K562 (cell line): ENCODE data around the gene DGCR8. TPM values are rescaled to one million over a fixed set of nuclear protein-coding genes. Genes with fewer than 3 reads are reported as not detected.

Source experiments
- ADNP ChIP-seq: fragments of 200-800 bp; sonication (Bioruptor generic); IDR thresholded peaks from 2 replicates; pipeline ENCODE4 v1.6.1; 2016; ENCODE audit warnings: missing genetic modification characterization, missing compliant biosample characterization
- BRD9 ChIP-seq: fragments of 450-650 bp; IDR thresholded peaks from 2 replicates; pipeline ENCODE4 v1.6.1; 2018; ENCODE audit warnings: low read depth; ENCODE audit not compliant: partially characterized antibody
- CBX5 ChIP-seq: IDR thresholded peaks from 2 replicates; pipeline ENCODE4 v1.6.1; 2014; ENCODE audit warnings: low read depth, borderline replicate concordance
- CBX8 ChIP-seq: fragments of 200-600 bp; sonication (generic); IDR thresholded peaks from 2 replicates; pipeline ENCODE4 v1.6.1; 2012; ENCODE audit warnings: borderline replicate concordance, mixed run types, low read depth, mild to moderate bottlenecking, moderate library complexity, mixed read lengths, low read length, control low read depth, inconsistent platforms; ENCODE audit not compliant: poor library complexity, severe bottlenecking; ENCODE audit errors: extremely low read depth
- EP400 ChIP-seq: fragments of 450-650 bp; IDR thresholded peaks from 2 replicates; pipeline ENCODE4 v1.6.1; 2017; ENCODE audit warnings: antibody characterized with exemption, mild to moderate bottlenecking, moderate library complexity
- FOXM1 ChIP-seq, 2 experiments: fragments of 450-650 bp in 1 of 2; sonication (generic) in 1 of 2; formaldehyde crosslinking in 1 of 2; IDR thresholded peaks; 2 replicates each; pipeline versions ENCODE4 v1.6.1 to v1.9.0; 2017 to 2022; ENCODE audit warnings: low read depth in 2 of 2, mild to moderate bottlenecking in 2 of 2, missing genetic modification reagents in 1 of 2, moderate library complexity in 1 of 2
- HDGF ChIP-seq: fragments of 450-650 bp; IDR thresholded peaks from 2 replicates; pipeline ENCODE4 v1.6.1; 2016
- HMG20A ChIP-seq: fragments of 450-650 bp; formaldehyde crosslinking; conservative IDR thresholded peaks from 2 replicates; pipeline ENCODE4 v1.4.0; 2020; ENCODE audit warnings: mild to moderate bottlenecking, mixed read lengths
- HNRNPH1 ChIP-seq: fragments of 200-400 bp; formaldehyde crosslinking; optimal IDR thresholded peaks from 2 replicates; pipeline ENCODE3; 2017; ENCODE audit warnings: low read depth, mild to moderate bottlenecking, low read length, moderate library complexity
- KLF1 ChIP-seq: fragments of 450-650 bp; IDR thresholded peaks from 2 replicates; pipeline ENCODE4 v1.6.1; 2016; ENCODE audit warnings: missing genetic modification characterization, missing compliant biosample characterization
- L3MBTL2 ChIP-seq: fragments of 450-650 bp; IDR thresholded peaks from 2 replicates; pipeline ENCODE4 v1.6.1; 2016; ENCODE audit warnings: mild to moderate bottlenecking, moderate library complexity
- NCOA1 ChIP-seq: fragments of 450-650 bp; IDR thresholded peaks from 2 replicates; pipeline ENCODE4 v1.6.1; 2016; ENCODE audit warnings: low read depth
- NCOA6 ChIP-seq: fragments of 450-650 bp; IDR thresholded peaks from 2 replicates; pipeline ENCODE4 v1.6.1; 2017; ENCODE audit warnings: mild to moderate bottlenecking
- NFE2 ChIP-seq: IDR thresholded peaks from 2 replicates; pipeline ENCODE4 v1.6.1; 2014; ENCODE audit warnings: antibody characterized with exemption, low read depth
- PHF20 ChIP-seq: fragments of 450-650 bp; IDR thresholded peaks from 2 replicates; pipeline ENCODE4 v1.6.1; 2018; ENCODE audit not compliant: partially characterized antibody
- RNF2 ChIP-seq: sonication (generic); IDR thresholded peaks from 2 replicates; pipeline ENCODE4 v1.6.1; 2016
- RUNX1 ChIP-seq: sonication (generic); IDR thresholded peaks from 2 replicates; pipeline ENCODE4 v1.6.1; 2016; ENCODE audit warnings: antibody characterized with exemption, low read depth
- SAP30 ChIP-seq: fragments of 200-600 bp; sonication (generic); IDR thresholded peaks from 2 replicates; pipeline ENCODE4 v1.6.1; 2012; ENCODE audit warnings: borderline replicate concordance, low read depth, mild to moderate bottlenecking, moderate library complexity, low read length, control low read depth, inconsistent platforms; ENCODE audit not compliant: insufficient read depth, poor library complexity, severe bottlenecking
- TOE1 ChIP-seq, 2 experiments: fragments of 450-650 bp in 1 of 2; sonication (generic) in 1 of 2; formaldehyde crosslinking in 1 of 2; IDR thresholded peaks; 2 replicates each; pipeline versions ENCODE4 v1.7.1 to v1.8.0; 2016 to 2022; ENCODE audit warnings: borderline replicate concordance in 2 of 2, mild to moderate bottlenecking in 2 of 2, antibody characterized with exemption in 1 of 2, inconsistent platforms in 1 of 2, low read depth in 1 of 2, missing genetic modification reagents in 1 of 2, moderate library complexity in 1 of 2
- ZBTB49 ChIP-seq: sonication (generic); formaldehyde crosslinking; IDR thresholded peaks from 2 replicates; pipeline ENCODE4 v1.8.0; 2022; ENCODE audit warnings: missing genetic modification reagents, mild to moderate bottlenecking, borderline replicate concordance
- ZNF124 ChIP-seq: sonication (generic); formaldehyde crosslinking; IDR thresholded peaks from 2 replicates; pipeline ENCODE4 v1.8.1; 2022; ENCODE audit warnings: missing genetic modification reagents
- ZNF57 ChIP-seq: fragments of 450-650 bp; formaldehyde crosslinking; IDR thresholded peaks from 2 replicates; pipeline ENCODE4 v1.4.0; 2020; ENCODE audit warnings: mild to moderate bottlenecking, moderate library complexity
- polyA plus RNA-seq, 8 experiments: library from polyadenylated mRNA; depleted of rRNA in 4 of 8; stranded (reverse) in 5 of 8; unstranded in 3 of 8; fragments of >200 nt; fragmentation: Nextera tagmentation in 2 of 8; fragmentation: Illumina TruSeq in 1 of 8; extraction: Ambion mirVana in 2 of 8; extraction: Trizol in 1 of 8; gene quantifications; 2 replicates each; pipeline versions ENCODE4 v1.2.1 to v1.2.3, GENCODE V29; 2011 to 2014; ENCODE audit warnings: inconsistent platforms in 1 of 8, missing spikeins in 1 of 8
- total RNA-seq, 7 experiments: library from RNA; depleted of rRNA in 6 of 7; stranded (reverse); fragments of >200 nt in 6 of 7; fragmentation: Illumina TruSeq in 2 of 7; extraction: Trizol in 2 of 7; gene quantifications; 2 replicates each; pipeline versions ENCODE4 v1.2.1 to v1.2.3, GENCODE V29; 2011 to 2021; ENCODE audit warnings: low replicate concordance in 1 of 7
- TF ChIP-seq, protein P1 (sequence below), 2 experiments: fragments of 150-350 bp in 1 of 2; IDR thresholded peaks; 2 replicates each; pipeline ENCODE4 v1.6.1; 2012 to 2016; ENCODE audit warnings: low read depth in 2 of 2, low read length in 2 of 2, mild to moderate bottlenecking in 1 of 2, moderate library complexity in 1 of 2

The DGCR8 gene
- total and polyA plus RNA-seq, 9 of the 15 experiments (the other 6 are each of a cell fraction or from before 2014, with no cell fraction given) = 5.9 to 144 (median 80.1) TPM

GRCh38 chr22:20071524-20071972 is 8.5 kb upstream of the DGCR8 start (continued):
- no peak for TF ChIP-seq FOXM1 (IDR thresholded peaks at IDR 0.05; ENCODE audit: low read depth)
- no peak for TF ChIP-seq FOXM1 (CRISPR knock-in tag; IDR thresholded peaks at IDR 0.05; ENCODE audit: low read depth)
- TF ChIP-seq ZNF57 (CRISPR knock-in tag) = no peak
- no peak for TF ChIP-seq EP400
- no peak for TF ChIP-seq HNRNPH1
- TF ChIP-seq PHF20 = no peak
- peak; percentile 72 for TF ChIP-seq NFE2
- no peak for TF ChIP-seq KLF1 (tag)
- no peak for TF ChIP-seq TOE1 (IDR thresholded peaks at IDR 0.05; ENCODE audit: borderline replicate concordance)
- no peak for TF ChIP-seq TOE1 (CRISPR knock-in tag; IDR thresholded peaks at IDR 0.05; ENCODE audit: borderline replicate concordance, low read depth)
- no peak for TF ChIP-seq CBX5
- TF ChIP-seq NCOA6 = no peak
- TF ChIP-seq CBX8 = no peak
- no peak for TF ChIP-seq RUNX1
- TF ChIP-seq HDGF = no peak
- no peak for TF ChIP-seq SAP30
- no peak; the same call in 1 of the 2 replicates for TF ChIP-seq RNF2
- TF ChIP-seq HMG20A (CRISPR knock-in tag) = no peak
- no peak for TF ChIP-seq L3MBTL2
- TF ChIP-seq, protein P1, sequence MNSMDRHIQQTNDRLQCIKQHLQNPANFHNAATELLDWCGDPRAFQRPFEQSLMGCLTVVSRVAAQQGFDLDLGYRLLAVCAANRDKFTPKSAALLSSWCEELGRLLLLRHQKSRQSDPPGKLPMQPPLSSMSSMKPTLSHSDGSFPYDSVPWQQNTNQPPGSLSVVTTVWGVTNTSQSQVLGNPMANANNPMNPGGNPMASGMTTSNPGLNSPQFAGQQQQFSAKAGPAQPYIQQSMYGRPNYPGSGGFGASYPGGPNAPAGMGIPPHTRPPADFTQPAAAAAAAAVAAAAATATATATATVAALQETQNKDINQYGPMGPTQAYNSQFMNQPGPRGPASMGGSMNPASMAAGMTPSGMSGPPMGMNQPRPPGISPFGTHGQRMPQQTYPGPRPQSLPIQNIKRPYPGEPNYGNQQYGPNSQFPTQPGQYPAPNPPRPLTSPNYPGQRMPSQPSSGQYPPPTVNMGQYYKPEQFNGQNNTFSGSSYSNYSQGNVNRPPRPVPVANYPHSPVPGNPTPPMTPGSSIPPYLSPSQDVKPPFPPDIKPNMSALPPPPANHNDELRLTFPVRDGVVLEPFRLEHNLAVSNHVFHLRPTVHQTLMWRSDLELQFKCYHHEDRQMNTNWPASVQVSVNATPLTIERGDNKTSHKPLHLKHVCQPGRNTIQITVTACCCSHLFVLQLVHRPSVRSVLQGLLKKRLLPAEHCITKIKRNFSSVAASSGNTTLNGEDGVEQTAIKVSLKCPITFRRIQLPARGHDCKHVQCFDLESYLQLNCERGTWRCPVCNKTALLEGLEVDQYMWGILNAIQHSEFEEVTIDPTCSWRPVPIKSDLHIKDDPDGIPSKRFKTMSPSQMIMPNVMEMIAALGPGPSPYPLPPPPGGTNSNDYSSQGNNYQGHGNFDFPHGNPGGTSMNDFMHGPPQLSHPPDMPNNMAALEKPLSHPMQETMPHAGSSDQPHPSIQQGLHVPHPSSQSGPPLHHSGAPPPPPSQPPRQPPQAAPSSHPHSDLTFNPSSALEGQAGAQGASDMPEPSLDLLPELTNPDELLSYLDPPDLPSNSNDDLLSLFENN (IDR thresholded peaks at IDR 0.05; ENCODE audit: low read depth in 2 of 2, low read length in 2 of 2) = no peak; a peak in 1 of 4 replicates
- TF ChIP-seq NCOA1 = no peak
- TF ChIP-seq ZBTB49 = no peak
- no peak for TF ChIP-seq ADNP
- TF ChIP-seq BRD9 = no peak
- TF ChIP-seq ZNF124 = no peak
